Non-pigmented ciliary epithelial cell (primary cell): ENCODE results near the gene OSBP.

Experiments used
- DNase-seq: peaks from one replicate; pipeline ENCODE4 v3.0.0-alpha.2; 2010; ENCODE audit warnings: low read depth

The OSBP gene

DNA sequence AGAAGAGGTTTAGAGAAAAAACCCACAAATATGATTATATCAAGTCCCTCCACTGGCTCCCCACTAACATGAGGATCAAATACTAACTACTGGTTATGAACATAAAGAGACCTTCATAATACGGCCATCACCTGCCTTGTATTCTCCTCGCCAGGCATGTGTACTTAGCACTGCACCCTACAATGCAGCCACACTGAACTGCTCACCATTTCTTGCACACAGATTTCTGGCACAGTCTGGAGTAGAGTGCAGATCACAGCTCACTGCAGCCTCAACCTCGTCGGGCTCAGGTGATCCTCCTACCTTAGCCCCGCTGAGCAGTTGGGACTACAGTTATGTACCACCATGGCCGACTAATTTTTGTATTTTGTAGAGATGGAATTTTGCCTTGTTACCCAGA lies 13.1 kb downstream of the OSBP start:
- DNase-seq = no peak

DNA sequence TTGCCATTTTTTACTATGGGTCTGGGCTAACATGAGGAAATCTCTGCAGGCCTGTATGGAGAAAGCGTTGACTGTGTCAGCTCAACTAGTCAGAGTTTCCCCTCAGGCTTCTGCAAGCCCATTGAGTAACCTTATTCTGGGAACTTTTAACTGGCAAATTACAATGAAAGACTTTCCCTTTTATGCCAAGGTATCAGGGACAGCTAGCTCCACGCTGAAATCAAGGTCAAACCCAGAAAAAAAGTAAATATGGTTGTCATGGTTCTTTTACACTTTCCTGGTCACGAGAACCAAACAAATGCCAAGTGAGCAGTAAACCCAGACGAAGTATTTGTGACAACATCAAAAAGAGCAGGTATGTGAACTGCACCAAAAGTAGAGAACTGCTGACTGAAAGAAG lies 13.8 kb downstream of the OSBP start:
- DNase-seq = no peak

- DNase-seq = no peak
Observed at GRCh38 chr11:59600636-59601035, 14.9 kb downstream of the OSBP start.

DNA sequence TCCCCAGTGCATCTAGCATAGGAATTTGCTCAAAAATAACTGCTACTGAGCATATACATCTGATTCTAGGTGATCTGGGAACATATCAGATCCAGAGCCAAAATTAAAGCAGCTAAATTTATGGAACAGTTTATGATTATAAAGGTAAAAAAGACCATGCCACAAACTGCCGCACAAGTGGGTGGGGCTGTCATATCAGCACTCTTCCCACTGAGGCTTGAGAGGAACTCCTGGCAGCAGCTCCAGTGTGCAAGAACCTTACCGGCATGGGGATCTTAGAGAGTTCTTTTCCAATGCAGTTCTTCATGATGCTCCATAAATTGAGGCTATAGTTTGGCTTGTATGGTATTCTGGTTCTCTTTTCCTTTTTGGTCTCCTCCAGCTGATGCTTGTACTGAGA lies 15.3 kb downstream of the OSBP start:
- no peak for DNase-seq

DNA sequence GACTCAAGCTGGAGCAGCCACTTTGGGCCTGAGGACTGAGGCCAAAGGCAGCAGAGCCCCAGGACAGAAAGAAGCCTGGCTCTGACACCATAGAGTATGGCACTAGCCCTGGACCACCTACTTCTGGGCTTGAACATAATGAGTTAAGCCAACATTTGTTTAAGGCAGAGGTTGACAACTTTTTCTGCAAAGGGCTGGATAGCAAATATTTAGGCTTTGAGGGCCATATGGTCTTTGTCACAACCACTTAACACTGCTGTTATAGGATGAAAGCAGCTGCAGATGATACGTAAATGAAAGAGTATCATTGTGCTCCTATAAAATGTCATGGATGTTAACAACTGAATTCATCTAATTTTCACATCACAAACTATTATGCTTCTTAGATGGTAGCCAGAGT lies 16.6 kb downstream of the OSBP start:
- no peak for DNase-seq

DNA sequence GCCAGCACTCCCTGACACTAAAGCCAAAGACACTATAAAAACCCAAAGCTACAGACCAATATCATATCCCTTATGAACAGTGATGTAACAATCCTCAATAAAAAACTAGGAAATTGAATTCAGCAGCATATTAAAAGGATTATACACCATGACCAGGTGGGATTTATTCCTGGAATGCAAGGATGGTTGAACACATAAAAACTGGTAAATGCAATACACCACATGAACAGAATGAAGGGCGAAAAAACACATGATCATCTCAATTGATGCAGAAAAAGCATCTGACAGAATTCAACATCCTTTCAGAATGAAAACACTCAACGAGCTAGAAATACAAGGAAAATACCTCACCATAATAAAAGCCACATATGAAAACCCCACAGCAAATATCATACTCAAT lies 31.3 kb downstream of the OSBP start:
- DNase-seq = no peak

GRCh38 chr11:59582006-59582405 lies 33.6 kb downstream of the OSBP start:
- DNase-seq = no peak

DNA sequence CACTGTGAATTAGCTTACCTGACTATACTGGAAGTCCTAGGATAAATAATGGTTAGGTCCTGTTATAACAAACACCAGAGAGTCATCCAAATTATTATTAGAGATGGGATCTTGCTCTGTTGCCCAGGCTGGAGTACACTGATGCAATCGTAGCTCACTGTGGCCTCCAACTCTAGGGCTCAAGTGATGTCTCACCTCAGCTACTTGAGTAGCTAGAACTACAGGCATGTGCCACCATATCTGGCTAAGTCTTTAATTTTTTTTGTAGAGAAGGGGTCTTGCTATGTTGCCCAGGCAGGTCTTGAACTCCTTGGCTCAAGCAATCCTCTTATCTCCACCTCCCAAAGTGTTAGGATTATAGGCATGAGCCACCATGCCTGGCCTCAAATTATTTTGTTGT lies 37.2 kb downstream of the OSBP start:
- DNase-seq = no peak

GRCh38 chr11:59575505-59575904 lies 40.1 kb downstream of the OSBP start:
- no peak for DNase-seq

GRCh38 chr11:59574932-59575502 lies 40.6 kb downstream of the OSBP start:
- no peak for DNase-seq

- DNase-seq = no peak
Observed at GRCh38 chr11:59574467-59574866, 41.1 kb downstream of the OSBP start.

- DNase-seq = peak; percentile 83
Observed at GRCh38 chr11:59573216-59573615, 42.4 kb downstream of the OSBP start.

GRCh38 chr11:59572091-59572490 lies 43.5 kb downstream of the OSBP start:
- no peak for DNase-seq

DNA sequence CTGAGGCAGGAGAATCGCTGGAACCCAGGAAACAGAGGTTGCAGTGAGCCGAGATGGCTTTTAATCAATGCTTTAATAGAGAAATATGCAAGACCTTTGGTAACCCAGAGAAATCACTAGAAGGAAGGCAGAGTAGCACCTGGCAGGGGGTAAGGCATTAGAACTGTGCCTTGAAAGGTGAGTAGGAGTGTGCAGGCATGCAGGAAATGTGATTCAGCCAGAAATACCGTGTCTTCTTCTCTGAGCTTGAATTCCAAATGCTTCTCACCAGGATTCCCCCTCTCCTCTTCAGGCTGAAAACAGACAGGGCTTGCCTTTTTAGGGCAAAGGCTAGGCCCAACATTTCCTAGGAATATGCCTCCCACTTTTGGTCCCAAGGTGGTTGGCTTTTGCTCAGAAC lies 53.3 kb downstream of the OSBP start:
- no peak for DNase-seq

DNA sequence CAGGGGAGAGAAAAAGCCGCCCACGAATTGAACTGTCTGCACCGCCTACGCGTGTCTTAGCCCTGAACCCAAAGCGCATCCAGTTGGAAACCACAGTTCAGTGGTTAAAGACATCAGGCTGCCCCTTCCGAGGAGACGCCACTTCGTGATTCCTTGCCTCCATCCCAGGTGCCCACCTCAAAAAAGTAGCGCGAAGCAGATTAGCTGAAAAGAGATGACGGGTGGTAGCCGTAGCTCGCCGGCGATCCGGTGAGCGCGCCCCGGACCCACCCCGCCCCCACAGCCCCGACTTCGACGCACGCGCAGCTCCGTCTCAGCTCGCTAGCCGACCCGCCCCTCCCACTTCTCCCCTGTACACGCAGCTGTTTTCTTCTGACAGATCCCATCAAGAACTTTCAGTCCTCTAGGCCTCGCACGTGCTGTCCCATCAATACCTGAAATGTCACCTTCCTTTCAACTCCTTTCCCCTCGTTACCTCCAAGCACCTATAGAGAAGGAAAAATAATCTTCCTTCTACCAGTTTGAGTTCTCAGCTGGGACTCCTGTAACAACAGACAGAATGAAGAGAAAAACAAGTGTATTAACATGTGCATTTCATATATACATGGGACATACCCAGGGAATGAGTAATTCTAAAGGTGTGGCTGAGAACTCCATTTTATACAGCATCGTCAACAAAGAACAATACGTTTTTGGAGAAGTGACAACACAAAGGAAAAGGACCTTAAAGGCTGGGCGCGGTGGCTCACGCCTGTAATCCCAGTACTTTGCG lies 54.7 kb downstream of the OSBP start:
- DNase-seq = no peak

GRCh38 chr11:59560290-59560701 lies 55.3 kb downstream of the OSBP start:
- DNase-seq = no peak

- no peak for DNase-seq
Observed at GRCh38 chr11:59559886-59560285, 55.7 kb downstream of the OSBP start.

DNA sequence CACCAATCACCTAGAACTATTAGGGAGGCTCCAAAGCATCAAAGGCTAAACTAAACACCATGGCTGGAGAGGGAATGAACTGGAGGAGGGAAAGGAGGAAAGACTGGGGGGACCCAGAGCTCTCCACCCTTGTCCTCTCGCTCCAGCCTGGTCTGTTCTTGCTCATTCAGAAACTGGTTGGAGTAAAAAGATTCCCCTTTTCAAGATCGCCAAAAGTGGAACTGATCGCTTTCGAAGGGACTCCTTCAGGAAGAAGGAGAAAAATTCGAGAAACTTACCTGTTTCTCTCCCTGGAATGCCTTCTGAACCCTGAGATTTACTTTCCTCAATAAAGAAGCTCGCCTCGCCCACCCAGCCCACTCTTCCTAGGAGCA lies 57.3 kb downstream of the OSBP start:
- no peak for DNase-seq

DNA sequence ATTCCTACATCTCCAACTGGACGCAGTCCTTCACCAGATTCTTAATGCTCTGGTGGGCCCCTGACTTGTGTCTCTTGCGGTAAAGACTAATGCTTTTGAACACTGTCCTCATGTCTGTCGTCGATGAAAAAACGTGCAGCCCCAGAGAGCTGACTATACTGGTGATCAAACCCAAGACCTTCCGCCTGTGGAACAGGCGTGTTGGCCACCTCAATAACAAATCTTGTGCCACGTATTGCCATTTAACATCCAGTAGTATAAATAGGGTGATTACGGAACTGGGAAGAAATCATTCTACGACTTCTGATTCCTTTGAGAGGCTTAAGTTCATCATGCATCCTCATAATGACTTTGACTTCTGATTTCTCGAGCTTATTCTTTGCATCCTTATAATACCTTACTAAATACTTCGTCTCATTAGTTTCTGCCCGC lies 58.6 kb downstream of the OSBP start:
- no peak for DNase-seq

- no peak for DNase-seq
Observed at GRCh38 chr11:59556115-59556916, 59.3 kb downstream of the OSBP start.

GRCh38 chr11:59555601-59556114 lies 59.9 kb downstream of the OSBP start:
- DNase-seq = no peak

GRCh38 chr11:59553323-59553722 lies 62.3 kb downstream of the OSBP start:
- DNase-seq = no peak

DNA sequence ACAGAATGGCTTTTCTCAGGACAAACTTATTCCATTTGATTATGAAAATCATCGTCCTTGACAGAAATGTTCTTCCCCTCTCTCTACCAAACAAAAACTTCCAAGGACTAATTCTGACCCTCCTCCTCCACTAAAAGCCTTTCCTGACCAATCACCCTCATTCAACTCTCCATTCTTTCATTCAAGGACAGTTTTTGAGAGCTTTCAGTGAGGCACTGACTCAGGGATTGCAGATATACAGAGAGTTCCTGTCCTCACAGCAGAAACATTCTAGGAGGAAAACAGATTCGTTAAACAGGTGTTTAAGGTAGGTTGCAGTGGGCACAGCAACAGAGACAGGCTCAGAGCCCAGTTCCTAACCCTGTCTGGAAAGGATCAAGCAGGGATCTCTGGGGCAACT lies 62.7 kb downstream of the OSBP start:
- no peak for DNase-seq
